ENCODE measurements around the gene GDAP1L1. TPM values are rescaled to one million over a fixed set of nuclear protein-coding genes. Genes with fewer than 3 reads are reported as not detected.

GDAP1L1 gene
- polyA plus RNA-seq, 1 donor: 5.4 TPM

DNA sequence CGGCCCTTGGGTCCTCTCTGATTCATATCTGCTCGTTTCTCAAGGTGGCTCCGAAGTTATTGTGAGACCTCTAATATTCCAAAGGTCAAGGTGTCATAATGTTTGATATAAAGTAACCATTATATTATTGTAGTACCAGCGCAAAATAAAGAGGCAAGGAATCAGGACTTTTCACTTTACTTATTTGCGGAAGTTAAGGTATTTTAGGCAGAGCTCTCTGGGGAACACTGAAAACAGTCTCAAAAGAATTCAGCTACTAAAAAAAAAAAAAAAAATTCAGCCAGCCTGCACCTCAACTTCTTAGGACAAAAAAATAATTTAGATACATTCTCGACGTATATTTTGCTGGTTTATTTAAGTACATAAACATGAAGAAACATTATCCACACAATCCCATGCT lies 38.9 kb upstream of the GDAP1L1 start:
- Histone ChIP-seq H3K4me1 (ENCODE audit: control insufficient read depth, insufficient read depth, low read length) (peaks cover 13% of the 10 kb centered on the region), H3K4me3 (ENCODE audit: low read length) (peak overlapping the region; percentile 0), H3K27me3 (ENCODE audit: control insufficient read depth, insufficient read depth, low read length) (no peaks in the 10 kb centered on the region), H3K27ac (ENCODE audit: low read length) (no peak overlapping the region), H3K9me3 (ENCODE audit: control insufficient read depth, low read depth, low read length) (no peaks in the 10 kb centered on the region), H3K36me3 (ENCODE audit: control insufficient read depth, insufficient read depth, low read length) (peaks cover 15% of the 10 kb centered on the region)
- WGBS (ENCODE audit: insufficient coverage, low lambda C conversion rate): no CpG with 5 or more reads among the region's 7 CpGs
- no peak for DNase-seq

DNA sequence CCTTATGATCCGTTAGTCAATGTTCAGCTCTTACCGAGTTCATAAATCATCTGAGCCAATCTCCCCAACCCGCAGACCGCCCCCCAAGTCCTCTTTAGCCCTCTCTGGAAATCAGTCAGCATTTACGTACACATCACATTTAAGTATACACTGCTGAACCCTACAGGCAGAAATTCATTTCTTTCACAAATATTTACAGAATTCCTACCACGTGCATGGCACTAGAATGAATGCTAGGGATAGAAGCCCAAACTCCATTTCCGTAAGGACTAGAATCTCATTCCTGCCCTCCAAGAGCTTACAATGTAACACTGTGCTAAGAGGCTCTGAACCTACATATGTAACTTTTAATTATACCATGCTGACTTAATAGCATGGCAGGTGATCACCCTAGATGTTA lies 38.3 kb upstream of the GDAP1L1 start:
- Histone ChIP-seq H3K27me3 (ENCODE audit: control insufficient read depth, insufficient read depth, low read length) (no peaks in the 10 kb centered on the region), H3K36me3 (ENCODE audit: control insufficient read depth, insufficient read depth, low read length) (peaks cover 15% of the 10 kb centered on the region), H3K9me3 (ENCODE audit: control insufficient read depth, low read depth, low read length) (no peaks in the 10 kb centered on the region), H3K4me1 (ENCODE audit: control insufficient read depth, insufficient read depth, low read length) (peaks cover 13% of the 10 kb centered on the region), H3K27ac (ENCODE audit: low read length) (peak overlapping the region; percentile 97), H3K4me3 (ENCODE audit: low read length) (peak overlapping the region; percentile 87)
- WGBS (ENCODE audit: insufficient coverage, low lambda C conversion rate): no CpG with 5 or more reads among the region's 7 CpGs
- DNase-seq: peak in 1 of 2 donors; percentile 30

DNA sequence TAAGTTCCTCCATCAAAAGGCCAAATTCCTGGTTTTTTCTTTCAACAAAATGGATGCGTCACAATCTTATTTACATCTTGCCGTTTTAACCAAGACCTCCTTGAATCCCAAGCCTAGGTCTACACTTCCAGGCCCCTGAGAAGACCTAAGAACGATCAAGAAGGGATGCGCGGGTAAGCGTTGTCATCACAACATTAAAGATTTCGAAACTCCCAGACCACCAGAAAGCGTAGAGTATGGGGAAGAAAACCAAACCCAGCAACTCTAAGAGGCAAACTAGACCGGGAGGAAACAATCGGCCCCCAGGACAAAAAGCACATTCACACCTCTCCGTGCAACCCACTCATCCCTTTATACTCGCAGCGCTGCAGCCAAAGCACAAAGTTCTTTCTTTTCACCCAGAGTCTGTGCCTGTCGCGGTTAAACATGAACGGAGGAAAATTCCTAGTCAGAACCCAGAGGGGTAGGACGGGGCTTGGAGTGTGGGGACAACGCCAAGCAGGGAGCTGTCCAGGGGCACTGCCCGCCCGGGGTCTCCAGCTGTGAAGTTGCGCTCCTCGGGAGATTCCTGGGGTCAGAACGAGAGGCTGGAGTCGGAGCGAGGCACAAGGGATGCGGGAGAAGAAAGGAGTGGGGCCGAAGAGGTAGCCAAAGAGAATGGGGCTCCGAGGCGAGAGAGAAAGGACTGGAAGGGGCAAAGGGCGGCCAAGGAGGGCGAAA lies 37.3 kb upstream of the GDAP1L1 start:
- WGBS (ENCODE audit: insufficient coverage, low lambda C conversion rate): 0% methylated on average over 6 of the region's 31 CpGs
- H3K4me1 ChIP-seq (ENCODE audit: control insufficient read depth, insufficient read depth, low read length): peaks cover 13% of the 10 kb centered on the region
- DNase-seq: peak in 1 of 2 donors; percentile 40

DNA sequence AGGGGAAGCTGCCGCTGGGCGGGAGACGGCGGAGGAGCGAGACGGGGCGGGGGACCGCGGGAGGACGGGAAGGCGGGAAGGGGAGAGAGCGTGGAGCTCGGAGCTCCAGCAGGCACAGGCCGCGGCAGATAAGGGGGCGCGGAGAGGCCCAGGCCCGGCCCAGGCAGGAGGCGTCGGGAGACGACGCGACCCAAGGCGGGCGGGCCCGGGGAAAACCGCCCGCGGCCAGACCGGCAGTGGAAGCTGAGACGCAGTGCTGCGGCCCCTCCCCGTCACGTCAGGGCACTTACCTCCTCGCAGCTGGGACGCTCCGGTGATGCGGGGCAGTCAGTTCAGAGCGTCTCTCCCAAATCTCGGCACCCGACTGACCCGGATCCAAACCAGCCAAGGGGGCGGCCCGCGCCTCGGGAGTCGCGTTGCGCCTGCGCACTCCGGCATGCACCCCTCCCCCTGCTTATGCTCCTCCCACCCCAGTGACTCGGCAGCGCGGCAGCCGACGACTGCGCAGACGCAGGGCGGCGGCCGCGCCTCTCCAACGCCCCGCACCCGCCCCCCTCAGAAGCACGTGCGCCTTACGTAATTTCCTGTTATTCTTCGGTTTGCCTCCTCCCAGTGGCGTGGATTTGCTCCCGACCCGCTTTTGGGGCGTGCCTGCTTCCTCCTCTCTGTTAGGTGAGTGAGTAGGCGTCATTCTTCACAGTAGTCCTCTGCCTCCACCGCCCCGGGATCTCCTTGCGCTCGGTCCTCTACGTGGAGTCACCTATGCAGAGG lies 36.5 kb upstream of the GDAP1L1 start, which contains the start of gene OSER1:
TSS of gene OSER1 (minus strand) at position 366 of the 771 bp plus-strand sequence. CDS start 3,814 bp downstream, outside the sequence.
- Histone ChIP-seq H3K27ac (ENCODE audit: low read length) (peak within 1 kb of the TSS; percentile 97), H3K4me3 (ENCODE audit: low read length) (peak within 1 kb of the TSS; percentile 87), H3K36me3 (ENCODE audit: control insufficient read depth, insufficient read depth, low read length) (peaks cover 4% of the 10 kb centered on the region), H3K27me3 (ENCODE audit: control insufficient read depth, insufficient read depth, low read length) (no peaks in the 10 kb centered on the region), H3K9me3 (ENCODE audit: control insufficient read depth, low read depth, low read length) (no peaks in the 10 kb centered on the region), H3K4me1 (ENCODE audit: control insufficient read depth, insufficient read depth, low read length) (peaks cover 13% of the 10 kb centered on the region)
- no CpG with 5 or more reads among the region's 79 CpGs for WGBS (ENCODE audit: insufficient coverage, low lambda C conversion rate)
- DNase-seq: peak; percentile 98

More for the DNA sequence above, 37.3 kb upstream of the GDAP1L1 start:
- H3K27ac ChIP-seq (ENCODE audit: low read length): peak overlapping the region; percentile 97
- no peaks in the 10 kb centered on the region for H3K9me3 ChIP-seq (ENCODE audit: control insufficient read depth, low read depth, low read length)
- peaks cover 9% of the 10 kb centered on the region for H3K36me3 ChIP-seq (ENCODE audit: control insufficient read depth, insufficient read depth, low read length)
- peak overlapping the region; percentile 87 for H3K4me3 ChIP-seq (ENCODE audit: low read length)
- no peaks in the 10 kb centered on the region for H3K27me3 ChIP-seq (ENCODE audit: control insufficient read depth, insufficient read depth, low read length)

DNA sequence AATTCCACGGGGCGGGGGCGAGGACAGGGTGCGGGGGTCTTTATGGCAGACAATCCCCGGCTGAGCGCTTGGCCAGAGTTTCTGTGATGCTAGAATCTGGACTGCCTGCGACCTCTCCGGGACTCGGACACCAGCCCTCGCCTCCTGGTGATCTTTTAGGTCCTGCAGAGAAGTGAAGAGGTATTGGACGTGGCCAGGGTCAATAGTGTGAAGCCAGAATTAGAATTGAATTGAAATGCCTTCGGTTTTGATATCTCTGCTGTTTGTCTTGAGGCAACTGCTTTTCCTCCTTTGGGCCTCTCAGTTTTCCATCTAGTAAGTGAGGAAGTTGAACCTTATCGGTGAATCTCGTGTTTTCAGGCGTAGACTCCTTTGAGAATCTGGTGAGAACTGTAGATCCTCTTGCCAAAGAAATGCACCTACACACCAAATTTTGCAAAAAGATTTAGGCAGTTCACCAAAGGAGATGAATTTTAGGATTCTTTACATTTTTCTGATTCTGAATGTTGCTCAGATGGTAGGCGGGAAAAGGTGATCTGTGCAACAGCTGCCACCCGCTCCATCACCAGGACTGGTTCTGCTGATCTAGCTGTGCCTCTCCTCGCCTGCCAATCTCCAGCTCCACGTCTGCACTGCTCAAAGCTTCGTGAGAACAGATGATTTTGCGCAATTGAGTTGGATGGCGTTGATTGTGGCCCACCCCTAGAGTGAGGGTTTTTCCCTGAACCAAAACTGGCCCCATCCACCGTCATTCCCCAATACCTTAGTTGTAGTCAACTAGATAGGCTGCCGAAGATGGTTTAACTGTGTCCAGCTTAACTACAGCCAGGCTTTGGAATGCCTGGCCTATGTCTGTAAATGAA lies 35.7 kb upstream of the GDAP1L1 start:
- Histone ChIP-seq H3K9me3 (ENCODE audit: control insufficient read depth, low read depth, low read length) (no peaks in the 10 kb centered on the region), H3K4me1 (ENCODE audit: control insufficient read depth, insufficient read depth, low read length) (peaks cover 13% of the 10 kb centered on the region), H3K36me3 (ENCODE audit: control insufficient read depth, insufficient read depth, low read length) (peaks cover 3% of the 10 kb centered on the region), H3K27ac (ENCODE audit: low read length) (peak overlapping the region; percentile 97), H3K27me3 (ENCODE audit: control insufficient read depth, insufficient read depth, low read length) (no peaks in the 10 kb centered on the region), H3K4me3 (ENCODE audit: low read length) (peak overlapping the region; percentile 75)
- peak in 1 of 2 donors; percentile 53 for DNase-seq
- WGBS (ENCODE audit: insufficient coverage, low lambda C conversion rate): 7% methylated on average over 3 of the region's 24 CpGs

DNA sequence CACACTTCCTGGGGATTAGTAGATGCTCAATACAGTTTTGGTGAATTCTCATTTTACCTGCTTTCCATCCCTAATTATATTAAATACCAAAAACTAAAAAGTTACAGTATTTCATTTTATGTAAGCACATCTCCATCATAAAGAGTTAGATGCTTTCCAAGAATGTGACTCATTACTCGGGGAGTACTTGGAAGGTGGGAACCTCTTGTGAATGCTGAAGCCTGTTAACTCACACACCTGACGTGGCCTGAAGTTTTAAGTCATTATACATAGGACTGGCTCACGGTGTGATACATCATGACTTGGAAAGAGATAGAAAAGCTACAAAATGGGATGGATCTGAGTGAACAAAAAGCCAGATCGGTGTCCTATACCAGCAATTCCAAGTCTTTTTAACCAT lies 34.3 kb upstream of the GDAP1L1 start:
- H3K4me3 ChIP-seq (ENCODE audit: low read length): no peak overlapping the region
- no peak overlapping the region for H3K27ac ChIP-seq (ENCODE audit: low read length)
- H3K9me3 ChIP-seq (ENCODE audit: control insufficient read depth, low read depth, low read length): no peaks in the 10 kb centered on the region
- WGBS (ENCODE audit: insufficient coverage, low lambda C conversion rate): 100% methylated on average over 1 of the region's 4 CpGs
- H3K36me3 ChIP-seq (ENCODE audit: control insufficient read depth, insufficient read depth, low read length): peaks cover 3% of the 10 kb centered on the region
- no peaks in the 10 kb centered on the region for H3K27me3 ChIP-seq (ENCODE audit: control insufficient read depth, insufficient read depth, low read length)
- no peak for DNase-seq
- H3K4me1 ChIP-seq (ENCODE audit: control insufficient read depth, insufficient read depth, low read length): peaks cover 17% of the 10 kb centered on the region

DNA sequence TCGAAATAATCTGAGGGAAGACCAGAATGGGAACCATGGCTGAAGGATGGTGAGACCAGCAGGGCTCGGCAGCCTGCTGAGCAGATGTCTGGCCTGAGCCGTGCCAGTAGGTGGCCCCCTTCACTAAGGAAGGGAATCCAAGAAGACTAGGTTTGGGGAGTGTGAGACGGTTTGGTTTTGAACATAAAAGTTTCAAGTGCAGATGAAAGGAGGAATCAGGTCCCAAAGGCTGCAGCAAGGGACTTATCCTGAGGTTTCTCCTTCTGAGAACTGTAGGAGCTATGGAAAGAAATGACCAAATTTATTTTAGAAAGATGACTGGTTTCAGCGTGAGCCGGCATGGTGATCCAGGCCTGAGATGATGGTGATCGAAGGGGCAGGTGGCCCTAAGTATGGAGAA lies 32.0 kb upstream of the GDAP1L1 start:
- WGBS (ENCODE audit: insufficient coverage, low lambda C conversion rate): no CpG with 5 or more reads among the region's 7 CpGs
- H3K4me1 ChIP-seq (ENCODE audit: control insufficient read depth, insufficient read depth, low read length): peaks cover 16% of the 10 kb centered on the region

DNA sequence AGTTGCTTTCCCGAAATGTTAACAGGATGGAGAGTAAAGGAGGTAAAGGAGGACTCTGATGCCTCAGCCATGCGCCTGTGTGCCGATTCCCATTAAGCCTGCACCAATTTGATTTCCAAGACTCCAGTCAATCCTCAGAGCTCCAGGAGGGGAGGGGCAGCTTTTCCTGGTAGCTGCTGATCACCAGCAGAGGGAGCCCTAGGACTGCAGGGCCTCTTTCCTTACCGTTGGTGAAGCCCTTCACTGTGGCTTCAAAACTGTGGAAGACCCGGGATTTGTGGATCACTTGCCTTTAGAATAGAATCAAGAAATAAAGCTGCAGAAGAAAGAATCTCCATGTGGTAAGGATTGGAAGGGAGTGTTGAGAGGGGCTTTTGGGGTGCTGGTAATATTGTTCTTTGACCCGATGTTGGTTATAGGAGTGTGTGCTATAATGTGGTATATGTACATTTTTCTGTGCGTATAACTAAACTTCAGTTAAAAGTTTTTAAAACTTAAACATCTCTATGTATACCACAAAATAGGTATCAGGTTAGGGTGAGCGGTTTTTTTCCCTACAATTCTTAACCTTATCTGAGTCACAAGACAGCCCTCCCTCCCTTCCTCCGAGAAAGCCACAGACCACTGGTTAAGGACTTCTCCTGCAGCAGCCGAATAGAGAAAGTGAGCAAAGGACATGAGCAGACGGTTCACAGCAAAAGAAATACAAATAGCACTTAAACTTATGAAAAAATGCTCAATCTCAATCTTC lies 29.6 kb upstream of the GDAP1L1 start:
- WGBS (ENCODE audit: insufficient coverage, low lambda C conversion rate): 27% methylated on average over 3 of the region's 11 CpGs

More for the DNA sequence above, 32.0 kb upstream of the GDAP1L1 start:
- Histone ChIP-seq H3K27ac (ENCODE audit: low read length) (no peak overlapping the region), H3K9me3 (ENCODE audit: control insufficient read depth, low read depth, low read length) (no peaks in the 10 kb centered on the region), H3K27me3 (ENCODE audit: control insufficient read depth, insufficient read depth, low read length) (no peaks in the 10 kb centered on the region), H3K36me3 (ENCODE audit: control insufficient read depth, insufficient read depth, low read length) (peaks cover 3% of the 10 kb centered on the region), H3K4me3 (ENCODE audit: low read length) (no peak overlapping the region)
- DNase-seq: peak; percentile 52 to 54

DNA sequence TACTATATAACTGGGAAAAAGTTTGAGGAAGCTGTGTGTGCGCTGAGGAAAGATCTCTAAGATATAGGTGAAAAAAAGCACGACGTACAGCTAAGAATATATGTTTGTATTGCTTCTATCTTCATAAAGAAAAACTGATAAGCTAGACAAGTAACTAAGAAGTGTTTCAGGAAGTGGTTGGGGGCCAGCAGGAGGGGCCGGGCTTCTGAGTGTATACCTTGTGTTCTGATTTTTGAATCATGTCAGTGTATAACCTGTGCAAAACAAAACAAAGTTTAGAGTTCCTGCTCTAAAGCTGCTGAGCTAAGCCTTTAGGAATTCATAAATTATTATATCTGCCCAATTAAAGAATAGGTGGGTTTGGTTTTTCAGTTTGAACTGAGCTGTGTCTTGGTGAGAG lies 28.7 kb upstream of the GDAP1L1 start:
- DNase-seq: no peak
- H3K27ac ChIP-seq (ENCODE audit: low read length): no peak overlapping the region
- no peaks in the 10 kb centered on the region for H3K27me3 ChIP-seq (ENCODE audit: control insufficient read depth, insufficient read depth, low read length)
- peaks cover 3% of the 10 kb centered on the region for H3K36me3 ChIP-seq (ENCODE audit: control insufficient read depth, insufficient read depth, low read length)
- WGBS (ENCODE audit: insufficient coverage, low lambda C conversion rate): 40% methylated on average over 1 of the region's 4 CpGs
- no peak overlapping the region for H3K4me3 ChIP-seq (ENCODE audit: low read length)
- no peaks in the 10 kb centered on the region for H3K9me3 ChIP-seq (ENCODE audit: control insufficient read depth, low read depth, low read length)
- peaks cover 14% of the 10 kb centered on the region for H3K4me1 ChIP-seq (ENCODE audit: control insufficient read depth, insufficient read depth, low read length)

More for the DNA sequence above, 29.6 kb upstream of the GDAP1L1 start:
- Histone ChIP-seq H3K27me3 (ENCODE audit: control insufficient read depth, insufficient read depth, low read length) (no peaks in the 10 kb centered on the region), H3K4me3 (ENCODE audit: low read length) (no peak overlapping the region), H3K4me1 (ENCODE audit: control insufficient read depth, insufficient read depth, low read length) (peaks cover 10% of the 10 kb centered on the region), H3K36me3 (ENCODE audit: control insufficient read depth, insufficient read depth, low read length) (peaks cover 3% of the 10 kb centered on the region), H3K27ac (ENCODE audit: low read length) (no peak overlapping the region), H3K9me3 (ENCODE audit: control insufficient read depth, low read depth, low read length) (no peaks in the 10 kb centered on the region)
- peak; percentile 69 to 71 for DNase-seq
